Vagina (tissue), 2 donors: ENCODE measurements around the gene CYP1A2.

Experiments
- CTCF ChIP-seq, 3 experiments: fragments of 450-650 bp in 2 of 3; fragments of 200-600 bp in 1 of 3; sonication (generic) in 1 of 3; IDR thresholded peaks; one replicate each; pipeline ENCODE4 v1.5.1; 2017 to 2019; ENCODE audit warnings: antibody characterized with exemption in 3 of 3, mild to moderate bottlenecking in 2 of 3, moderate library complexity in 2 of 3
- POLR2A ChIP-seq, 2 donors: fragments of 450-650 bp; IDR thresholded peaks; one replicate each; pipeline ENCODE4 v1.6.1; 2017; ENCODE audit warnings: antibody characterized with exemption in 2 of 2, mild to moderate bottlenecking in 2 of 2, moderate library complexity in 2 of 2

GRCh38 chr15:74773329-74773728, 24.7 kb downstream of the CYP1A2 start:
- TF ChIP-seq CTCF (IDR thresholded peaks at IDR 0.05): no peak
- TF ChIP-seq POLR2A (IDR thresholded peaks at IDR 0.05): no peak
